ENCODE results near the gene ALOX5AP. TPM values are rescaled to one million over a fixed set of nuclear protein-coding genes. Genes with fewer than 3 reads are reported as not detected.

Gene ALOX5AP
- polyA plus RNA-seq, 3 donors, result 84.4 to 269 (median 220) TPM

- Histone ChIP-seq H2AFZ (ENCODE audit: insufficient read depth, low read depth, low read length, poor library complexity, severe bottlenecking) (no peak overlapping the region), H3K27ac (ENCODE audit: low read depth in 1 of 2, low read length in 2 of 2) (peak overlapping the region in 1 of 2 donors; percentile 45), H3K9ac (ENCODE audit: insufficient read depth, low read length, poor library complexity, severe bottlenecking) (no peak overlapping the region), H3K4me1 (ENCODE audit: control insufficient read depth in 1 of 2, insufficient read depth in 2 of 2, low read length in 2 of 2) (peaks cover 58 to 72% of the 10 kb centered on the region in 2 donors), H3K79me2 (ENCODE audit: insufficient read depth, low read length) (no peaks in the 10 kb centered on the region), H3K36me3 (replicated peaks in 1 of 2; ENCODE audit: control insufficient read depth in 1 of 2, insufficient read depth in 2 of 2, low read length in 2 of 2) (no peaks in the 10 kb centered on the region), H4K20me1 (ENCODE audit: insufficient read depth, low read length) (peaks cover 4% of the 10 kb centered on the region), H3K4me2 (replicated peaks; ENCODE audit: extremely low read depth, low read length, poor library complexity, severe bottlenecking) (peak overlapping the region; percentile 59), H3K9me3 (replicated peaks in 1 of 2; ENCODE audit: control insufficient read depth in 1 of 2, insufficient read depth in 1 of 2, low read length in 2 of 2) (no peaks in the 10 kb centered on the region), H3K4me3 (replicated peaks in 1 of 3; ENCODE audit: low read depth in 2 of 3, low read length in 3 of 3) (peak overlapping the region in 1 of 3 experiments; percentile 39), H3K27me3 (ENCODE audit: control insufficient read depth in 2 of 2, insufficient read depth in 2 of 2, low read length in 2 of 2) (peaks cover 53 to 63% of the 10 kb centered on the region in 2 donors)
- intact Hi-C loops (cut with micrococcal nuclease), result loop anchor here in 1 of 2 donors (2.0 kb wide), 1 partner anchor 14 kb away; the partner anchor contains the start of gene ALOX5AP
- peak; percentile 70 to 90 (median 76) for DNase-seq
- peaks cover 0 to 9% (median 2%) of the 10 kb centered on the region in 7 donors for H3K9me3 Mint-ChIP-seq
- no peak for TF ChIP-seq CTCF (IDR thresholded peaks at IDR 0.05)
- H3K27me3 Mint-ChIP-seq (ENCODE audit: low read depth in 3 of 3), result peaks cover 54 to 70% (median 66%) of the 10 kb centered on the region in 3 donors
- H3K36me3 Mint-ChIP-seq, result peaks cover 12 to 34% of the 10 kb centered on the region in 2 donors
- H3K4me1 Mint-ChIP-seq, result peaks cover 75% of the 10 kb centered on the region
- H3K27ac Mint-ChIP-seq, result peak overlapping the region; percentile 33 to 93 (median 83)
- H3K4me3 Mint-ChIP-seq, result peak overlapping the region in 1 of 2 donors; percentile 84
- no CpG with 5 or more reads among the region's 3 CpGs for WGBS (ENCODE audit: insufficient coverage)
These were observed 15.0 kb upstream of the ALOX5AP start for GRCh38 chr13:30720172-30720869.

- H3K27me3 Mint-ChIP-seq (ENCODE audit: low read depth in 3 of 3), result peaks cover 53 to 64% (median 59%) of the 10 kb centered on the region in 3 donors
- Histone ChIP-seq H3K36me3 (replicated peaks in 1 of 2; ENCODE audit: control insufficient read depth in 1 of 2, insufficient read depth in 2 of 2, low read length in 2 of 2) (no peaks in the 10 kb centered on the region), H3K9ac (ENCODE audit: insufficient read depth, low read length, poor library complexity, severe bottlenecking) (no peak overlapping the region), H2AFZ (ENCODE audit: insufficient read depth, low read depth, low read length, poor library complexity, severe bottlenecking) (no peak overlapping the region), H3K79me2 (ENCODE audit: insufficient read depth, low read length) (no peaks in the 10 kb centered on the region), H3K27me3 (ENCODE audit: control insufficient read depth in 2 of 2, insufficient read depth in 2 of 2, low read length in 2 of 2) (peaks cover 53 to 58% of the 10 kb centered on the region in 2 donors), H3K9me3 (replicated peaks in 1 of 2; ENCODE audit: control insufficient read depth in 1 of 2, insufficient read depth in 1 of 2, low read length in 2 of 2) (no peaks in the 10 kb centered on the region), H3K4me1 (ENCODE audit: control insufficient read depth in 1 of 2, insufficient read depth in 2 of 2, low read length in 2 of 2) (peaks cover 50 to 57% of the 10 kb centered on the region in 2 donors), H3K4me3 (replicated peaks in 1 of 3; ENCODE audit: low read depth in 2 of 3, low read length in 3 of 3) (no peak overlapping the region), H3K4me2 (replicated peaks; ENCODE audit: extremely low read depth, low read length, poor library complexity, severe bottlenecking) (no peak overlapping the region), H3K27ac (ENCODE audit: low read depth in 1 of 2, low read length in 2 of 2) (no peak overlapping the region), H4K20me1 (ENCODE audit: insufficient read depth, low read length) (peaks cover 4% of the 10 kb centered on the region)
- peaks cover 0 to 9% (median under 1%) of the 10 kb centered on the region in 7 donors for H3K9me3 Mint-ChIP-seq
- H3K27ac Mint-ChIP-seq, result peak overlapping the region in 2 of 7 donors; percentile 12 to 52
- TF ChIP-seq CTCF (IDR thresholded peaks at IDR 0.05), result no peak
- WGBS (ENCODE audit: insufficient coverage), result no CpG with 5 or more reads among the region's 4 CpGs
- peaks cover 58% of the 10 kb centered on the region for H3K4me1 Mint-ChIP-seq
- peak in 2 of 3 donors; percentile 32 to 68 for DNase-seq
- peak overlapping the region in 1 of 2 donors; percentile 85 for H3K4me3 Mint-ChIP-seq
- intact Hi-C loops (cut with micrococcal nuclease), result loop anchor here in 1 of 2 donors (2.0 kb wide), 1 partner anchor 13 kb away; the partner anchor contains the start of gene ALOX5AP
- peaks cover 10 to 33% of the 10 kb centered on the region in 2 donors for H3K36me3 Mint-ChIP-seq
These were observed 13.4 kb upstream of the ALOX5AP start for GRCh38 chr13:30721936-30722335.
